RKO (cell line): ENCODE results near the gene SH3RF3.
"Not testable (repeated sequence)": the region's sequence is repeated elsewhere in the genome, so short reads cannot be mapped to it uniquely, and the experiment has no call there.

Source experiments
- DNase-seq: peaks from one replicate; pipeline ENCODE4 v3.0.0-alpha.2; 2016; ENCODE audit warnings: low spot score

Gene SH3RF3

DNA sequence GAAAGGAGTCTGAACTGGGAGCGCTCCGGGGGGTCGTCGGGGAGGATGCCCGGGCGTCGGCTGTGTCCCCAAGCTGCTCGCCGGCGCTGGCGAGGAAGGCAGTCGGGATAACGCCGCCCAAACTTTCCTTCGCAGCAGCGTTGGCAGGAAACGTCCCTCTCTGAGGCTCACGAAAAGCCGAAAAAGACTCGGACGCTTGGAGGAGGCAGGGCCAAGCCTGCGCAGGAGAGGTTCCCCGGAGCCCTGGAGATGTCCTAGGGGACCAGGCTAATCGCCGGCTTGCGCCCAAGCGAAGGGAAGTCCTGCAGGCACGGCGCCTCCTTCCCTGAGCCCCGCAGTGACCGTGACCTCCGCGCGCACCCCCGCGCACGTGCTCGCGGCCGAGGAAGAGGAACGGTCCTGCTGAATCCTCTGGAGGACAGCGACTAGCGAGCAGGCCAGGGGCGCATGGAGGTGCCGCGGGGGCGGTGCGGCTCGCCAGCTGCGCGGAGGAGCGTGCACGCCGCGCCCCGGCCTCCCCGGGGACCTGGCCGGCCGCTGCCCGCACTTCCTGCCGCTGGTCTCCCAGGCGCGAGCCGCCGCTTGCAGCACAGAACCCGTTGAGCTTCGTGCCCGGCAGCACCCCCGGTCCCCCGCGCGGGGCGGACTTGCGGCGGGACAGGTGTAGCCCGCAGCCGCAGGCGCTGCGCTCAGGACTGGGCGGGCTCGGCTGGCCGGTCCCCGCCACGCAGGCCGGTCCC is at the start of gene SH3RF3:
Gene SH3RF3, plus strand, starts transcription at position 590 of the 740 bp plus-strand sequence.
- DNase-seq = peak; percentile 40

DNA sequence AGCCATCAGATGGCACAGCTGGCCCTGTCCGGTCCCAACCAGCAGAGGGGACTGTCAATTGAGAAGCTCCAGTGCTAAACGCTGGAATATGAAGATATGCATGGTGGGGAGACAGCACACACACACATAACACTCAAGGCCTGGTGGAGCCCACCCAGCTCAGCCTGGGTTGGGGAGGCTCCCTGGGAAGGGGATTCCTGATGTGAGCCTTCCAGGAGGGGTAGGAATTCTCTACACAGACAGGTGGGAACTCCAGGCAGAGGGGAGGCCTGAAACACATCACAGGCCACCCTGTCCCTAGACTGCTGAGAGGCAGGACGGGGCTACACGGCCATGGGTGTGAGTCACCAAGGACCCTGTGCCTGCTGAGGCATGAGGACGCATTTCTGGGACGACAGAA is 49.4 kb upstream of the SH3RF3 start:
- no peak for DNase-seq

DNA sequence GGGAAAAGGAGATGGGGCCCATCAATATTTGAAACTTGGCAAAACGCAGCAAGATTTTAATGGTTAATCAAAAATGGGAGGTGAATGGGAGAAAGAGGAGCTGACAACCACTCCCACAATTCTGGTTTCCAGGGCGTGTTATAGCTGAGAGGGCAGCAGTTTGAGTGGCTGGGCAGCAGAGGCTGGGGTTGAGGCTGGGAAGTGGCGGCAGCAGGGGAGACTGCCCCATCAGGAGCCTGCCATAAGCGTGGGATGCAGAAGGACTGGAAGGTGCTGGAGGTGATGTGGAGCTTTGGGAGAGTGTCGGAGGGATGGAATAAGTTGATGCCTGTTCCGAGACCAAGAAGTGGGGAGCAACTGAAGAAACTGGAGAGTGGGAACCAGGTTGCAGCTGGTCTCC is 48.9 kb upstream of the SH3RF3 start:
- no peak for DNase-seq

DNA sequence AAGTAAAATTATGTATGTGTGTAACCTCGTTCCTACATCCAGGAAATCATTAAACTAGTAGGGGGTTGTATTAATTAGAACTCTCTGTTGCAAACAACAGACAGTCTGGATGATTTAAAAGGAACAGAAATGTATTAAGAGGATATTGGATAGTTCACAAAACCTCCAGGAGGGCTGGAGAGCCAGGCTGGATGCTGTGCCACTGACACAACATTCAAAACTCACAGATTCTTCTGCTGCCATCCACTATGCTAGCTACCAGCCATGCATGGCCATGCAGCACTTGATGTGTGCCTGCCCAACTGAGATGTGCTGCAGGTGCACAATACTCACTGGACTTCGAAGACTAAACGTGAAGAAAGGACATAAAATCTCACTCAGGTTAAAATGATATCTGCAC is 48.2 kb upstream of the SH3RF3 start:
- no peak for DNase-seq

DNA sequence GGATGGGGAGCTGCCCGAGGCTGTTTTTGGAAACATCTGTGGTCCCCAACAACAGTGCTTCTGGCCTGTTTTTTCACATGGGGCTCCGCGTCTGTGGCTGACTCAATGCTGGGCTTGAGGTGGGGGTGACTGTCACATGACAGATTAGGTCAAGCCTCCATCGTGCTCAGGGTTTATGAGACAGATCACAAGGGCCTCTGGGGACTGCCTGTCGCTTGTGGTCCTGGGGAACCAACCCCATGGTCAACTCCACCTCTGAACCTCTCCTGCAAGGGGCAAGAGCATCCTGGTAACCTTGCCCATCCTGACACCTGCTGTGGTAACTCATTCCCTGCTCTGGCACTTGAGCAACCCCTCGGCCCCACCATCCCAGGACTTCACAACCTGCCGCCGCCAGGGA is 47.6 kb upstream of the SH3RF3 start:
- DNase-seq = no peak

DNA sequence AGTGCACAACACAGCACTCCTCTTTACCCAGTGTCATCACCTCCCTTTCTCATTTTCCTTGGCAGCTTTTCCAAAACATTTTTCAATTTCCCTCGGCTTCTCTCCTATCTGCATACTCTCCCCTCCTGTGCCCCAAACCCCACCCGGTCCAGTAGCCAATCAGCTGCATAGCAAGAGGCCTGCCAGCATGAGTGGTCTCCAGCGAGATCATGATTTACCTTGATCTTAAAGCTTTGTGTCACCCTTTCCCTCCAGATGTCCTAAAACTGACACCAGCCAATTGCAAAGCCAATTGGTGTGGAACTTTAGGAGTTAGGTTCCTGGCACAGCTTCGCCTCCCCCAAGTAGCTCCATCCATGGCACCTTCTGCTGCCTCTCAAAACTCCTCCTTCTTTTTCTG is 45.2 kb upstream of the SH3RF3 start:
- no peak for DNase-seq

DNA sequence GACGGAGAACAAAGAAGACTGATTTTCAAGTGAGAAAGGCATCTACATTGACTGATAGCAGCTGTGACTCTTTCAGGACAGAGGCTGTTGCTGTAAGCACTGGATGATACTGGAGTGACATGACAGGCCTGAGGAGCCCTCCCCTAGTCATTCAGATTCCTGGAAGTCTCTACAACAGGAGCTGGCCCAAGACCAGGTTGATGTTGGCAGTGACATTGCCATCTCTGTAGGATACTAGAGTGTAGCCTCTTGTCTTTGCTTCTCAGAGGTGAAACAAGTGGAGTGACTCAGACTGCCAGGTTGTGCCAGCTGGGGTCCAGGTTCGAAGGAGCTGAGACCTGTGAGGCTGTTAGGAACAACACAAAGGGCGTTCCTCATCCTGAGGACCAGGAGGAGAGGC is 44.7 kb upstream of the SH3RF3 start:
- no peak for DNase-seq

DNA sequence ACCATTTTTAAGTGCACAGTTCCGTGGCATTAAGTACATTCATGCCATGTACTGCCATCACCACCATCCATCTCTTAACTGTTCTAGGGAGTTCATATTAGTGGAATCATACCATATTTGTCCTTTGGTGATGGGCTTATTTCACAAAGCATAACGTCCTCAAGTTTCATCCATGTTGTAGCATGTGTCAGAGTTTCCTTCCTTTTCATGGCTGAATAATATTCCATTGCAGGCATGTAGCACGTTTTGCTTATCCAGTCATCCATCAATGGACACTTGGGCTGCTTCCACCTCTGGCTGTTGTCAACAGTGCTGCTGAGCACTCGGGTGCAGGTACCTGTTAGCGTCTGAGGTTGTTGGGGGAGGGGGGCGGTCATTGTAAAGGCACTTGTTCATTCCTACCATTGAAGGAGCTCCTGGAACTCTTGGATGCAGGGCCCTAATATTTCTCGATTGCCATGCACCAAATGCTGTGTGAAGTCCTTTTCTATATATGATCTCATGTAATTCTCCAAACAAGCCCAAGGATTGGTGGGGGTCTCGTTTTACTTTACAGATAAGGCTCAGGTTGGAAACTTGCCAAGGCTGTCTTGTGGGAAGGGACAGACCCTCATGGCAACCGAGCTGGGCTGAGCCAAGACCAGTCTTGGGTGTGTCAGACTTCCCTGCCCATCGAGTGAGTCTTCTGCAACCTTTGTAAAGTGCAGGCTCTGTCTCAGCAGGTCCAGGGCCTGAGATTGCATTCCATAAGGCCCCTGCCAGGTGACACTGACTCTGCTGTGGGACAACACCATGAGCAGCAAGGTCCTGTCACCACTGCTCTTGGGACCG is 42.9 kb upstream of the SH3RF3 start:
- no peak for DNase-seq

DNA sequence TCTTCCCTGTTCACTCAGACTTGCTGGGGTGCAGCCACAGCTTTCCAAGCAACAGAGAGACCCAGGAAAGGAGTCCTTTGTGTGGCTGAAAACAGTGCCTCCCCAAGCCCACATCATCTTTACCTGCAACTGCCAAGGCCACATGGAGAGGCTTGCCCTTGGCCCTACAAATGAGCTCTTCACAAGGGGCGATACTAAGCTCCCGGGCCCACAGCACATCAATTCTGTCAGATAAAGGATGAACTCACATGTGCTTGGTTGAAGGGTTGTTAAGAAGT is 42.3 kb upstream of the SH3RF3 start:
- DNase-seq = no peak

DNA sequence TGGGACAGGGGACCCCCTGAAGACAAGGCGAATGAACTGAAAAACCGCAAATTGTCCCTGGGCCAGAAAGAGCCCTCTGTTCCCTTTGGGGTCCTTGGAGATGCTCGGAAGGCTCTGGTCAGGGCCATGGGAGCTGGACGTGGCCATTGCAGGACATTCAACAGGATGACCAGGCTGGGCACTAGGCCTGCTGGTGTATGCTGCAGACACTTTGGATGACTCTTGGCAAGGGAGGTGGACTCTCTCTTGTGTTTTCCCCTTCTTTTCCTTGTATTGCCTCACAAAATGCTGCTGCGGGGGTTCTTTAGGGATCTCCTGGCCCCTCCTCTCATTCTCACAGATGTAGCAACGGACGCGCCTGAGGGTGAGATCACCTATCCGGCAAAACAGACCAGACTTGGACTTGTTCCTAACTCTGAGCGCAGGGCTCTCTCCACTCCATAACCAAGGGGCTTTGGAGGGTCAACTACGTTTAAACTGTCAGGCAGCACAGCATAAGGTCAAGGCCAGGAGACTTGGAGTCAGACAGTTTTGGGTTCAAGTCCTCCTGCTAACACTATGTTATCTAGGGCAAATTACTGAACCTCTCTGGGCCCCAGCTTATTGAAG is 41.8 kb upstream of the SH3RF3 start:
- DNase-seq = no peak

DNA sequence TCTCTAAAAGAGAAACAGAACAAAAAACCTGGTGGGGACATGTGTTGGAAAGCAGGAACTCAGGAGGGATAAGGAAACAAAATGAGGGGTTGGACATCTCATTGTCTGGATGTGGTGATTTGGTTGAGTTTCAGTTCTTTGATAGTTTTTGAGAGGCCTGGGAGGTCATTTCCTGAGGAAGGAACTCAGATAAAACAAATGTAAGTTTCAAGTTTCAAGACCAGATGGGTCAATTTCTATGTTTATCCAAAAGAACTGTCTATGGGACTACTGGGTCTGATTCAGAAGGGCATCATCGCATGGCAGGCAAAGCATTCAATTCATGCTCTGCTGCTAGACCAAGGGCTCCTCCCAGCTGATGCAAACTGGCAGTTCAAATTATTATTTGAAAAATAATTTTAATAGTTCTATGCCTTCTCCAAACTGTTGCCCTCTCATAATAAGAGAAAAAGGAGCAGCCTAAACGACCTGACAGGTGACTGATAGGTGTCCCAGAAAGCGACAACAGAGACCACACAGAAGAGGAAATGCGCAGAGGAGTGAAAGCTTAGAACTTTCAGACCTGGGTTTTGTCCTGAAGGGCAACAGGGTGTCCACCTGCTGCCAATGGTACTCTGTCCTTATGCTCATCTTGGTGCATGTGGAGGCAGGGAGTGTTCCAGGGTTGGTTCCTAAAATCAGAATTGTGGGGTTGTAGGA is 39.3 kb upstream of the SH3RF3 start:
- no peak for DNase-seq

DNA sequence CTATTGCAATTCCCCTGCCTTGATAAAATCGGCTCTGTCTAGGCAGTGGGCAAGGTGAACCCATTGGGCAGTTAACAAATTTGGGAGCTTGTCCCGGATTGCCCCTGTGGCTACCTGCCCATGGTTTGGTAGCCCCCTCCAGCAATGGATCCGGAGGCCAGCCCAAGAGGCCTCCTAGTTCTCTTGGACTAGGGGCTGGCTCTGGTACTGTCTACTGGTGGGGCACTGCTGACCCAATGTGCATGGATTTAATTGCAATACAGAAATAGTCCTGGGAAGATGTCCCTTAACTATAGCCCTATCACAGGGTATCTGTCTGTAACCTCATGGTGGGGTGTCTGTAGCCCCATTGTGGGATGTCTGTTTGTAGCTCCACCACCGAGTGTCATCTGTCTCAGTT is 37.5 kb upstream of the SH3RF3 start:
- no peak for DNase-seq

DNA sequence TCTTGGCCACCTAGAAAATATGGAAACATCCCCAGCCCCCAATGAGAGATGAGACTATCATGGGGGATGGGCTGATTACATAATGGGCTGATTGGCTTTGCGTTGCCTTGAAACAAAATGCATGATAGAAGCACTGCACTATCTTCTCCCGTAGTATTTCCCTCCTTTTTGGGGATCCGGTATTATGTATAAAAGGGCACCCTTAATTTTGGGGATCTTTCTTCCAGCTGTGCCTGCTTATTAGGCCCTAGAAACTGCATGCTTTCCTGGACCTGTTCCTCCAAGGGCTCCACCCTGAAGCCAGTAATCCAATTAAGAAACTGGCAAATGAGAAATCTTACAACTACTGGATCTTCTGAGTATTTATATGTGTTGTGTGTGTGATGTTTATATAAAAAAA is 34.9 kb upstream of the SH3RF3 start:
- DNase-seq = no peak

DNA sequence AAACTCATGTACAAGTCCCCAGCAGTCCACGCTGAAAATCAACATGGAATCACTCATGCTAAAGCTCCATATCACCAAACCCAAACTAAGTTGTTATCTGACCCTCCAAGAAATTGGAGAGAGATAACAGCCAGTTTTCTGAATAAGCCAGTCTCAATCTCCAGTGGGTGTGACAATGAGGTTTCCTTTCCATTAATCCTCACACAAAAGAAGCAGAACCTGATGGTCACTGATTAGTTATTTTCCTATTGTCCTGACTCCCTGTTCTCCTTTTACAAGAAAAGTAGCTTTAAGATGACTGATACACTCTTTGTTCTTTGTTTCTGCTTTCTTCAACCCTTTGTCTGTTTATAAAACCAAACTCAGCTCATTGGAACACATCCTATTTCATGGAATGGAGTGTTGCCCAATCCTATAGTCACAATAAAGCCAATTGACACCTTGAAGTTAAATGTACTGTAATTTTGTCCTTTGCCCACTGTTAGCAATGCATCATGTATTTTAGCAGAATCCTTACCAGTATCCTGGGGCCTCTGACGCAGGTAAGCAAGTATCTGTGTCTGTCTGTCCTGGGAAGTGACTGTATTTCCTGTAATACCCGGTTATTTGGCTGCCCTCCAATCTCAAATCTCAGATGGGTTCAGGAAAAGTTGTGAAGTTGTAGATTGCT is 30.6 kb upstream of the SH3RF3 start:
- DNase-seq = no peak

DNA sequence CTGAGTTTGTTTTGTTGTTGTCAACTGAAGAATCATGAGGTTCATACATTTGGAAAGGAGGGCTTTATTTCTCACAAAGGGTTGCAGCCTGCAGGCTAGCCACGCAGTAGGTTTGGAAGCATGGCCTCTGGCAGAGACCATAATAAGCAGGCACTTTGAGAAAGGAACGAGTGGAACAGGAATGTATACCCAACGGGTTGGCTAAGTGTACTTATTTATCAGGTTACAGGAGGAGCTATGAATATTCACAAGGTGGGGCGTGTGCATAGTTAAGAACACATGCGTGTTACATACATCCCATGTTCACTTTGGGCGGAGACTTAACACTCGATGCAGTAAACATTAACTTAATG is 30.1 kb upstream of the SH3RF3 start:
- no peak for DNase-seq

DNA sequence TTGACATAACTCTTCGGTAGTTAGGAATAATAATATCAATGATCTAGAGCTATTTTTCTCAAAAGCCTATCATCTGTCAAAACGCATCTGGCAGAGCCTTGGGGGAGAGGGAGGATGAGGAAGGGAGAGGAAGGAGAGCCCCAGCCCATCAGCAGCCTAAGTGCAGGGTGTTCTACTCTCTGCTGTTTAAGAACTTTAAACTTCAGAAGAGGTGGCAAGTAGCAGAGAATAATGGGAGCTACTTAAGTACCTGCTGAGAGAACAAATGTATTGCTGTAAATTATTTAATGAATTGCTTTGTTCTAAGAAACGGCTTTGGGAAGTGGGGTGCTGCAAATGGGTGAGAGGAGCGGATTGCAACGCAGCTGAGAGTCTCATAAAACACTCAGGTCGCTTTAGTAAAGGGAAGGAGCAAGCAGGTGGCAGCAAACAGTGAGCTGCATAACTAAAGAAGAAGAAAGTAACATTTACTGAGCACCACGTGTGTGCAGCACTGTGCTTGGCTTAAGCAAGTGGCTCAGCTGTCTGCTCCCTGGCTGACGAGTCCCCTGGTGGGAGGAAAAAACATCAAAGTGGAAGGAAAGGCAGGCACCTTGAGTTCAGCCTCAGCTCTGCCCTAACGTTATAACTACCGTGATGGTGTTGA is 26.3 kb upstream of the SH3RF3 start:
- no peak for DNase-seq

DNA sequence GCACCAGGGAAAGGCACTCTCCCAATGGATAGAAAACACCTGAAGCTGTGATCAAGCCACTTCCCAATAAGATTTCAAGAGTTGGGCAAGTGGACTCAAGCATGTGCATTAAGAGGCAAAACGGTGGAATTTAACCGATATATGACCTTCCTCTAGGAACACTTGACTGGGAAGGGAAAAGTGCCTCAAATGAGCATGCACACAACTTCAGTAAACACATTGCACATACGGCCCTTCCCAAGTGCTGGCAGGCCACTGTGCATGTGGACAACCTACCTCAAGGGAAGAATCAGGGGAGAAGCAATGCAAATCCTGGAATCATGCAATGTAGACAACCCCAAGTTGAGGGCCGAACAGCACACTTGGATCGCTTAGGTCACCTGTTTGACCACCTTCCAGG is 23.9 kb upstream of the SH3RF3 start:
- no peak for DNase-seq

DNA sequence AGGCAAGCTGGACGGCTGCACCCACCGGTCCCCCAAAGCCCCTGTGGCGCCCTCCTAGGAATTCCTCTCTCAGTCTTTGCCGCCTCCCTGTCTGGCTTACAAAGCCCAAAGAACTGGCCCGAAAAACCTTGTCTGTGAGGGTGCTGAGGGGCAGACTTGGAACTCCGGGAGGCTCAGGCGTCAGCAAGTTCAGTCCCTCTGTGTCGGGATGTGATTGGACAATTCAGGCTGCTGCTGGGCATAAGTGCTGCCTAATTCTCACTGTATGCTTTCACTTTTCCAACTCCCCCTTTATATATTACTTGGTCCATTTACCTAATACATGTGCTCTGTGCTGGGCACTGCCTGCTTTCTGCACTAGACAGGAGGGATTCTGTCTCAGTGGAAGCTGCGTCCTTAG is 20.3 kb upstream of the SH3RF3 start:
- DNase-seq = no peak

DNA sequence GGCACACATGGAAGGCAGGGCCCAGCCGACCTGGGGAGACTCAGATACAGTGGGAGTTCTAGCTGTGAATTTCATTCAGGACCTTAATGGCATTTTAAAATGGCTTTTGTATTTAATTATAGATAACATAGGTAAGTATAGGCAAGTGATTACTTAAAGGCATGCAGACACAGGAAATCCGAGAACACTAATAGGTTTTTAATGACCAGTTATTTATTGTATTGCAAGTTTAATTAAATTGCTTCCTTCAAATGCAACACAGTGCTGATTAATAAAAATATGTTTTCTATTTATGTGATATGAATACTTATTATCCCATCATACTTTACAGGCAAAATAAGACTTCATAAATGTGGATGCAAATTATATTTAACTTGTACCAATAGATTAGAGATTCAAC is 19.7 kb upstream of the SH3RF3 start:
- no peak for DNase-seq

DNA sequence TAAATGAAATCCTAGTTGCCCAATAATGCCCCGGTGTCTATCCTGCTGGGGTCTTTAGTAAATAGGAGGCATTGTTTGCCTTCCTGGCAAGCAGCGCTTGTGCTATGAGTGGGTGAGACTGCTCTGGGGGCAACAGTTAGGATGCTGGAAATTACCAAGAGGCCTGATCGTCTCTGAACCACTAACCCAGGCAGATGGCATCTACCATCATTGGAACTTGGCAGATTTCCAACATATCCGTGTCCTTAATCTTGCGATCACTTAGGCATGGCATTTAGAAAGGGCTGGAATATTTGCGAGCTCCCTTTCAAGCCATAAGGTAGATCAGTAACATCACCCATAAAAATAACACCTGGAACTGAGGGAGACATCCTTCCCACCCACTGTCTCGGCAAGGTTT is 18.8 kb upstream of the SH3RF3 start:
- no peak for DNase-seq

DNA sequence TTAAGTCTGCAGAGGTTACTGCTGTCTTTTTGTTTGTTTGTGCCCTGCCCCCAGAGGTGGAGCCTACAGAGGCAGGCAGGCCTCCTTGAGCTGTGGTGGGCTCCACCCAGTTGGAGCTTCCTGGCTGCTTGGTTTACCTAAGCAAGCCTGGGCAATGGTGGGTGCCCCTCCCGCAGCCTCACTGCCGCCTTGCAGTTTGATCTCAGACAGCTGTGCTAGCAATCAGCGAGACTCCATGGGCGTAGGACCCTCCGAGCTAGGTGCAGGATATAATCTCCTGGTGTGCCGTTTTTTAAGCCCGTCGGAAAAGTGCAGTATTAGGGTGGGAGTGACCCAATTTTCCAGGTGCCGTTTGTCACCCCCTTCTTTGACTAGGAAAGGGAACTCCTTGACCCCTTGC is 11.8 kb upstream of the SH3RF3 start:
- not testable (repeated sequence) for DNase-seq

DNA sequence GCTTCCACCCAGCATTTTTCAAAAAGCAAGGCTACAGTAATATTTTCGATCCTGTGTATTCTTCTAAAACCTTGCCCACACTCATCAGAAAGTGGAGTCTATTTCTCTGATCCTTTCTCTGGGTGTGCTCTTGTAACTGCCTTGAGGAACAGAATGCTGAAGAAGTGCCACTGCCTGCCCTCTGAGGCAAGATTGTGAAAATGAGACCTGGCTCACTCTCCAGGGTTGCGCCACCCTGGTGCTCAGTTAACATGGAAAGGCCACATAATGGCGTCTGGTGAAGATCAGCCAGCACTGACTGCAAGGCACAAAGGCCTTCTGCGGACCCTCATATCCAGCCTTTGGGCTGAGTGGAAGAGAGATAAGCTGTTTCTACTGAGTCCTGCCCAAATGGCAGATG is 11.2 kb upstream of the SH3RF3 start:
- no peak for DNase-seq
